Upper lobe of left lung (tissue), 4 donors: ENCODE data around the gene CLK2.
"Not testable (repeated sequence)": the region's sequence is repeated elsewhere in the genome, so short reads cannot be mapped to it uniquely, and the experiment has no call there.

Source experiments
- CTCF ChIP-seq, 6 experiments: fragments of 450-650 bp in 4 of 6; fragments of 200-600 bp in 2 of 6; sonication (generic) in 2 of 6; IDR thresholded peaks; one replicate each; pipeline ENCODE4 v1.5.1; 2016 to 2019; ENCODE audit warnings: antibody characterized with exemption in 6 of 6
- EP300 ChIP-seq, 4 donors: sonication (generic); formaldehyde crosslinking; IDR thresholded peaks; one replicate each; pipeline ENCODE4 v1.5.1; 2017; ENCODE audit warnings: antibody characterized with exemption in 4 of 4, control low read depth in 2 of 4
- POLR2A ChIP-seq, 4 donors: fragments of 450-650 bp; IDR thresholded peaks; one replicate each; pipeline ENCODE4 v1.5.1; 2016 to 2017; ENCODE audit warnings: antibody characterized with exemption in 4 of 4, mild to moderate bottlenecking in 2 of 4
- POLR2AphosphoS5 ChIP-seq, 2 donors: sonication (generic); formaldehyde crosslinking; IDR thresholded peaks; one replicate each; pipeline ENCODE4 v1.5.1; 2017; ENCODE audit warnings: antibody characterized with exemption in 2 of 2

- not testable (repeated sequence) for TF ChIP-seq POLR2A, CTCF, EP300, POLR2AphosphoS5 (IDR thresholded peaks at IDR 0.05)
Measured at GRCh38 chr1:155232001-155232978, 41.0 kb downstream of the CLK2 start.
